Measurements from ENCODE around the gene CLDN6. TPM values are rescaled to one million over a fixed set of nuclear protein-coding genes. Genes with fewer than 3 reads are reported as not detected.

The CLDN6 gene
- total and polyA plus RNA-seq, 9 of the 15 experiments (the other 6 are each of a cell fraction or from before 2014, with no cell fraction given), result 0.22 to 0.75 (median 0.38) TPM; not detected in 3

DNA sequence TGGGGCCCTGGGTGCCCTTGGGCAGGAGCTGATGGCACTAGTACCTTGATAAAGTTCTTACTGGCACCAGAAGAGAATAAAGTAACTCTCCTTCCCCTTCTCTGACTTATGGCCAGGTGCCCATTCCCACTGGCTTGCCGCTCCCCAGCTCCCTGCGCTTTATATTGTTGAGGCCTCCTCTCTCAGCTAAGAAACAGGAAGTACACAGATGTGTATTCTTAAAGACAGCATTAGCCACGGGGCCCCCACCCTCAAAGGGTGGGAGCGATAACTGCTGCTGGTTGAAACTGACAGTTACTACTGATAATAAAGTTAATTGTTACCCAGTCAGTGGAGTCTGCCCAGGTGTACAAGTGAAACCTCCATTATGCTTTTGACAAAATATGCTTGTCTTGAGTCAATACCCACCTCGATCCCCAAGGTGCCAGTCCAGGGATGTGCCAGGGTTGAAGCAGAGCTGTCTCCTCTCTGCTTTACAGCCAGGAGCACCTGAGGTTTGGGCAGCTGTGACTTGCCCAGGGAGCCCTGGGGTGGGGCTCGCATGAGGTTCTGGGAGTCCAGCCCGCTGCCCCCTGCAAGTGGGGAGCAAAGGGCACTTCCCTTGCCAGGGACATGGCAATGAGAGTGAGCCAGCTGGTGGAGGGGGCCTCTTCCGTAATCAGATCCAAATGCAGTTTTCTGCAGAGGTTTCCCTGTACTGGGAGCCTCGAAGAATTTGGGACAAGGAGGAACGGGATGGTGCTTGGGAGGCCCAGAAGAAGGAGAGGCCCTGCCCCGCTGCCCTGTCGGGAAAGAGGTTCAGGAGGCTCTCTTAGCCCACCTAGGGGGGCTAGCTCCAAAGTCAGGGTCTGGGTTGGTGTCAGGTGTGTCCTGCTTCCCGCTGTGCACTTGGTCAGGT, 10.7 kb downstream of the CLDN6 start (continued):
- TF ChIP-seq, protein P1, sequence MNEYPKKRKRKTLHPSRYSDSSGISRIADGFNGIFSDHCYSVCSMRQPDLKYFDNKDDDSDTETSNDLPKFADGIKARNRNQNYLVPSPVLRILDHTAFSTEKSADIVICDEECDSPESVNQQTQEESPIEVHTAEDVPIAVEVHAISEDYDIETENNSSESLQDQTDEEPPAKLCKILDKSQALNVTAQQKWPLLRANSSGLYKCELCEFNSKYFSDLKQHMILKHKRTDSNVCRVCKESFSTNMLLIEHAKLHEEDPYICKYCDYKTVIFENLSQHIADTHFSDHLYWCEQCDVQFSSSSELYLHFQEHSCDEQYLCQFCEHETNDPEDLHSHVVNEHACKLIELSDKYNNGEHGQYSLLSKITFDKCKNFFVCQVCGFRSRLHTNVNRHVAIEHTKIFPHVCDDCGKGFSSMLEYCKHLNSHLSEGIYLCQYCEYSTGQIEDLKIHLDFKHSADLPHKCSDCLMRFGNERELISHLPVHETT (CRISPR knock-in tag; conservative IDR thresholded peaks at IDR 0.05 in 1 of 2, IDR thresholded peaks at IDR 0.05 in 1 of 2), result peak in 1 of 2 experiments; percentile 53; a peak in 1 of 4 replicates
- TF ChIP-seq, protein P2, sequence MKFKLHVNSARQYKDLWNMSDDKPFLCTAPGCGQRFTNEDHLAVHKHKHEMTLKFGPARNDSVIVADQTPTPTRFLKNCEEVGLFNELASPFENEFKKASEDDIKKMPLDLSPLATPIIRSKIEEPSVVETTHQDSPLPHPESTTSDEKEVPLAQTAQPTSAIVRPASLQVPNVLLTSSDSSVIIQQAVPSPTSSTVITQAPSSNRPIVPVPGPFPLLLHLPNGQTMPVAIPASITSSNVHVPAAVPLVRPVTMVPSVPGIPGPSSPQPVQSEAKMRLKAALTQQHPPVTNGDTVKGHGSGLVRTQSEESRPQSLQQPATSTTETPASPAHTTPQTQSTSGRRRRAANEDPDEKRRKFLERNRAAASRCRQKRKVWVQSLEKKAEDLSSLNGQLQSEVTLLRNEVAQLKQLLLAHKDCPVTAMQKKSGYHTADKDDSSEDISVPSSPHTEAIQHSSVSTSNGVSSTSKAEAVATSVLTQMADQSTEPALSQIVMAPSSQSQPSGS (CRISPR knock-in tag; IDR thresholded peaks at IDR 0.05), result no peak
- TF ChIP-seq ZNF282 (CRISPR knock-in tag; IDR thresholded peaks at IDR 0.05) (no peak), SAP30 (IDR thresholded peaks at IDR 0.05; ENCODE audit: borderline replicate concordance, insufficient read depth, low read depth, low read length, poor library complexity, severe bottlenecking) (no peak), SUPT5H (IDR thresholded peaks at IDR 0.05) (peak; percentile 43; the same call in 1 of the 2 replicates), FOS (IDR thresholded peaks at IDR 0.05; ENCODE audit: extremely low read depth, insufficient read length) (no peak), GABPB2 (CRISPR knock-in tag; conservative IDR thresholded peaks at IDR 0.05) (no peak), ZNF263 (CRISPR knock-in tag; IDR thresholded peaks at IDR 0.05; ENCODE audit: borderline replicate concordance) (no peak), CHCHD3 (CRISPR knock-in tag; IDR thresholded peaks at IDR 0.05) (no peak), BDP1 (IDR thresholded peaks at IDR 0.05; ENCODE audit: insufficient read depth, insufficient read length) (no peak), POLR3A (IDR thresholded peaks at IDR 0.05; ENCODE audit: borderline replicate concordance, extremely low read depth, insufficient read depth, insufficient read length) (no peak), RB1 (IDR thresholded peaks at IDR 0.05; ENCODE audit: low read depth) (no peak), ZNF717 (CRISPR knock-in tag; IDR thresholded peaks at IDR 0.05) (0 out of 2 replicates have a peak, but pooled peaks have one; percentile 20), CBFA2T2 (conservative IDR thresholded peaks at IDR 0.05) (0 out of 2 replicates have a peak, but pooled peaks have one; percentile 25)
- TF ChIP-seq, protein P3, sequence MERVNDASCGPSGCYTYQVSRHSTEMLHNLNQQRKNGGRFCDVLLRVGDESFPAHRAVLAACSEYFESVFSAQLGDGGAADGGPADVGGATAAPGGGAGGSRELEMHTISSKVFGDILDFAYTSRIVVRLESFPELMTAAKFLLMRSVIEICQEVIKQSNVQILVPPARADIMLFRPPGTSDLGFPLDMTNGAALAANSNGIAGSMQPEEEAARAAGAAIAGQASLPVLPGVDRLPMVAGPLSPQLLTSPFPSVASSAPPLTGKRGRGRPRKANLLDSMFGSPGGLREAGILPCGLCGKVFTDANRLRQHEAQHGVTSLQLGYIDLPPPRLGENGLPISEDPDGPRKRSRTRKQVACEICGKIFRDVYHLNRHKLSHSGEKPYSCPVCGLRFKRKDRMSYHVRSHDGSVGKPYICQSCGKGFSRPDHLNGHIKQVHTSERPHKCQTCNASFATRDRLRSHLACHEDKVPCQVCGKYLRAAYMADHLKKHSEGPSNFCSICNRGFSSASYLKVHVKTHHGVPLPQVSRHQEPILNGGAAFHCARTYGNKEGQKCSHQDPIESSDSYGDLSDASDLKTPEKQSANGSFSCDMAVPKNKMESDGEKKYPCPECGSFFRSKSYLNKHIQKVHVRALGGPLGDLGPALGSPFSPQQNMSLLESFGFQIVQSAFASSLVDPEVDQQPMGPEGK (CRISPR knock-in tag; IDR thresholded peaks at IDR 0.05; ENCODE audit: borderline replicate concordance), result peak; percentile 75; the same call in 1 of the 2 replicates
- TF ChIP-seq, protein P4, sequence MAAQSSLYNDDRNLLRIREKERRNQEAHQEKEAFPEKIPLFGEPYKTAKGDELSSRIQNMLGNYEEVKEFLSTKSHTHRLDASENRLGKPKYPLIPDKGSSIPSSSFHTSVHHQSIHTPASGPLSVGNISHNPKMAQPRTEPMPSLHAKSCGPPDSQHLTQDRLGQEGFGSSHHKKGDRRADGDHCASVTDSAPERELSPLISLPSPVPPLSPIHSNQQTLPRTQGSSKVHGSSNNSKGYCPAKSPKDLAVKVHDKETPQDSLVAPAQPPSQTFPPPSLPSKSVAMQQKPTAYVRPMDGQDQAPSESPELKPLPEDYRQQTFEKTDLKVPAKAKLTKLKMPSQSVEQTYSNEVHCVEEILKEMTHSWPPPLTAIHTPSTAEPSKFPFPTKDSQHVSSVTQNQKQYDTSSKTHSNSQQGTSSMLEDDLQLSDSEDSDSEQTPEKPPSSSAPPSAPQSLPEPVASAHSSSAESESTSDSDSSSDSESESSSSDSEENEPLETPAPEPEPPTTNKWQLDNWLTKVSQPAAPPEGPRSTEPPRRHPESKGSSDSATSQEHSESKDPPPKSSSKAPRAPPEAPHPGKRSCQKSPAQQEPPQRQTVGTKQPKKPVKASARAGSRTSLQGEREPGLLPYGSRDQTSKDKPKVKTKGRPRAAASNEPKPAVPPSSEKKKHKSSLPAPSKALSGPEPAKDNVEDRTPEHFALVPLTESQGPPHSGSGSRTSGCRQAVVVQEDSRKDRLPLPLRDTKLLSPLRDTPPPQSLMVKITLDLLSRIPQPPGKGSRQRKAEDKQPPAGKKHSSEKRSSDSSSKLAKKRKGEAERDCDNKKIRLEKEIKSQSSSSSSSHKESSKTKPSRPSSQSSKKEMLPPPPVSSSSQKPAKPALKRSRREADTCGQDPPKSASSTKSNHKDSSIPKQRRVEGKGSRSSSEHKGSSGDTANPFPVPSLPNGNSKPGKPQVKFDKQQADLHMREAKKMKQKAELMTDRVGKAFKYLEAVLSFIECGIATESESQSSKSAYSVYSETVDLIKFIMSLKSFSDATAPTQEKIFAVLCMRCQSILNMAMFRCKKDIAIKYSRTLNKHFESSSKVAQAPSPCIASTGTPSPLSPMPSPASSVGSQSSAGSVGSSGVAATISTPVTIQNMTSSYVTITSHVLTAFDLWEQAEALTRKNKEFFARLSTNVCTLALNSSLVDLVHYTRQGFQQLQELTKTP (IDR thresholded peaks at IDR 0.05; ENCODE audit: low read depth in 1 of 2, partially characterized antibody in 2 of 2), result peak in 1 of 2 experiments; percentile 15

All from K562 (cell line).